Measurements from ENCODE around the gene HLTF.

HLTF gene

GRCh38 chr3:149085828-149086231 is 503 bp downstream of the HLTF start:
- no peak for DNase-seq (ENCODE audit: low spot score)

DNA sequence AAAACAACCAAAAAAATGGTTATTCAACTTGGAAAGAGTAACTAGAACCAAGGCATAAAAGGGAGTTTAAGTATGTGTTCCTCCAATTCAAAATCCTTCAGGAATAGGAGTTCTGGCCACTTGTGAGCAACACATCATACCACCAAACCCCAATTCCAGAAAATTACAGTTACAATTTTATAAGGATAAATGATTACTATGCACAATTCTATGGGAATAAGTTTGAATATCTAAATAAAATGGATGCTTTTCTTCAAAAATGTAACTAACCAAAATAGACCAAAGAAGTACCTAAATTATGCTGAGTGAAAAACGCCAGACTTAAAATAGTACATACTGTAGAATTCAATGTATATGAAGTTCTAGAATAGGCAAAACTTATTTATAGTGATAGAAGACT is 4.6 kb downstream of the HLTF start:
- no peak for DNase-seq (ENCODE audit: low spot score)

- no peak for DNase-seq (ENCODE audit: low spot score)
Measured at GRCh38 chr3:149080699-149081091, 5.6 kb downstream of the HLTF start.

DNA sequence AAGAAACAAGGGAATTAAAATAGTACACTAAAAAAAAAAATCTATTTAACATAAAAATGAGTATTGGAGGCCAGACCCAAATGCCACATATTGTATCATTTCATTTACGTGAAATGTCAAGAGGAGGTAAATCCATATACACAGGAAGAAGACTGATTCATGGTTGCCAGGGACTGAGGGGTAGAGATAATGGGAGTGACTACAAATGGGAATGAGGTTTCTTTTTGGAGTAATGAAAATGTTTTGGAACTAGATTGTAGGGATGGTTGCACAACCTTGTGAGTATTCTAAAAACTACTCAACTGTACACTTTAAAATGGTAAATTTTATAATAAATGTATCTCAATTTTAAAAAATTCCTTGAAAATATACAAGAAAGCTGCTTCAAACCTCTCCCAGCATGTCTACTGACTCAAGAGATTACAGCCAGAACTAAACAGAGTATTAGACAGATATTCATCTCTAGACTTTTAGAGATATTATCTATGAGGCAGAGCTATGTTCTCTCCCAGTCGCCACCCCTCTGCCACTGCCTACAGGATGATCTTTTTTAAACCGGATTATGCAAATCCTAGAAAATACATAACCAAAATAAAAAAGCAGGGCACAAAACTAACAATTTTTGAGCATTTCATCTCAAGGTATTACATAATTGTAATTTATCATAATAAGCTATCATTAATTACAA is 6.2 kb downstream of the HLTF start:
- DNase-seq (ENCODE audit: low spot score), result no peak

DNA sequence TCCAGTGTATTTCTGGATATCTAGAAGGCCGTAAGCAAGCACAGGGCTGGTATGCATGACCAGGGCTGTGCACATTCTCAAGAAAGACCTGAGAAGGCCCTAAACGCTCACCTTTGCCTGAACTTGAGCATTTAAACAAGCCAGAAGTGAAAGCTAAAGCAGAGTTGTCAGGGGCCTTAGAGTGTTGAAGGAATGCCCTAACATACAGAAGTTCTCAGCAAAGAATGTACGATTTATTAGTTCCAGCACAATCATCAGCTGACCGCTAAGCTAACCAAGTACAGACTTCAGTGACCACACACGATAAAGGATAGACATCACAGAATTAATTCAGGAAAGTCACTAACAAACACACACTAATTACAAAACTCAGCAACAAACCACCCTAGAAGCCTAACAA is 8.7 kb downstream of the HLTF start:
- no peak for DNase-seq (ENCODE audit: low spot score)

DNA sequence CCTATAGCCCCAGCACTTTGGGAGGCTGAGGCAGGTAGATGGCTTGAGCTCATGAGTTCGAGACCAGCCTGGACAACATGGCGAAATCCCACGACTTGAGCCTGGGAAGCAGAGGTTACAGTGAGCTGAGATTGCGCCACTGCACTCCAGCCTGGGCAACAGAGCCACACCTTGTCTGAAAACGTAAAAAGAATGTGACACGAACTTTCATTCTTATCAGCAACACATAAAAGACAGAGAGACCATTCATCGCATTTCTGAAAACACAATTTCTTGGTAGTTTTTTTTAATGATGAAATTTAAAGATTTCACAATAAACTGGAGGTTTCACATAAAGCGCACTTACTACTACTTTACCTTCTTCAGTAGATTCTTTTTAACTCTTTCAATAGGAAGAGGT is 18.4 kb downstream of the HLTF start:
- no peak for DNase-seq (ENCODE audit: low spot score)

DNA sequence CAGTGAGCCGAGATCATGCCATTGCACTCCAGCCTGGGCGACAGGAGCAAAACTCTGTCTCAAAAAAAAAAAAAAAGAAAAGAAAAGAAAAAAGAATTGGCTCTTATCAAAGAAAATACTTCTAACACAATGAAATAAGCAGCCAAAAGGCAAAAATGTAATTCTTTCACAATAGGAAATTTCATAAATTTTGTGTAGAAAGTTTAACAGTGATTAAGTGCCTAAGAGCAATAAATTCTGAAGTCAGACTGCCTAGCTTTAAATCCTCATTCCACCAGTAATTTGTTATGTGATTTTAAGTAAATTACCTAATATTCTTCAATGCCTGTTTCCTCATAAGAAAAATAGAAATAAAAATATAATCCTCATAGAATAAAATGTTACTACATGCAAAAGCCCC is 24.6 kb downstream of the HLTF start:
- no peak for DNase-seq (ENCODE audit: low spot score)

- DNase-seq (ENCODE audit: low spot score), result no peak
Measured at GRCh38 chr3:149058602-149059001, 27.7 kb downstream of the HLTF start.

DNA sequence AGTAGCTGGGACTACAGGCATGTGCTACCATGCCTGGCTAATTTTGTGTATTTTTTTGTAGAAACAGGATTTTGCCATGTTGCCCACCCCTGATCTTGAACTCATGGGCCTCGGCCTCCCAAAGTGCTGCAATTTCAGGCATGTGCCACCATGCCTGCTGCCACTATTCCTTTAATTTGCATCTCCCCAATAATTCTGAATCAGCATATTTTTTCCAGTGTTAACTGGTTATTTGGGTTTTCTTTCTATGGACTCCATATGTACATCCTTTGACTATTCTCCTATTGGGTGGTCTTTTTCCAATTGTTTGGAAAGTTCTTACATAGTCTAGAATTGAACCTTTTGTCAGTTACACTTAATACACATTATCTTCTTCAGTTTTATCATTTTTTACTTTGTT is 28.1 kb downstream of the HLTF start:
- DNase-seq (ENCODE audit: low spot score), result no peak

GRCh38 chr3:149055575-149055974 is 30.8 kb downstream of the HLTF start:
- DNase-seq (ENCODE audit: low spot score), result no peak

- no peak for DNase-seq (ENCODE audit: low spot score)
Measured at GRCh38 chr3:149044339-149045083, 41.8 kb downstream of the HLTF start.

GRCh38 chr3:149042789-149043386 is 43.4 kb downstream of the HLTF start:
- DNase-seq (ENCODE audit: low spot score), result no peak

- no peak for DNase-seq (ENCODE audit: low spot score)
Measured at GRCh38 chr3:149038322-149038721, 48.0 kb downstream of the HLTF start.

DNA sequence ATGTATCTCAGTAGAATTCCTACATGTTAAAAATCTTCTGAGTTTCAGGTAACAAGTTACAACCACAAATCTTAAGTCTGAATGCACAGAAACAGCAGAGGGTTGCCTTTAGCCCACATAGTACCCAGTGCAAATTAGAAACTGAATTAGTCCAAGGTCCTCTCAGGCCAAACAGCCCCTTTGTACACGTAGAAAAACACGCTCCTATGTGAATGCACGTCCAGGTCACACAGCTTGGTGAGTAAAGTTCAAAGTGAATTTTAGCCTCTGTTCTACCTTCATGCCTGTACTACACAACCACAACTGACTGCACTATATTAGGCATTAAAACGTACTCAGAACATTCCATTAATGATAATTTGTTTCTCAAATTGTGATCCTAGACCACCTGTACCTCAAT is 48.6 kb downstream of the HLTF start:
- DNase-seq (ENCODE audit: low spot score), result no peak

DNA sequence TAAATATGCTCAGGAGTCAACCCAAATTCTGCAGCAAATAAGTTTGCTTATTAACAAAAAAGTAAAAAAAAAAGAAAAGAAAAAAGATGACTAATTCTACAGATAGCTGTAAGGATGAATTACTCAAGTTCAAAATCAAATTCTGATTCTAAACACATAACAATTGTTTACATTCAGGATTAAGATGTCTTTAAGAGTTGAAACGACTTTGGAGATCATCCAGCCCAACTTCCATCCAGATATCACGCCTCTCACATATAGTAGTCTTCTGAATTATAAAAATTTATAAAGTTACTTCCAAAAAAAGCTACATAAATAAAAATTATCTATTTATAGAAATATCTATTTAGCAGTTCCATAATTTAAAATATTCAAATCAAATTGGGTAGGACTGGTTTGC is 55.2 kb downstream of the HLTF start:
- no peak for DNase-seq (ENCODE audit: low spot score)

GRCh38 chr3:149026718-149027117 is 59.6 kb downstream of the HLTF start:
- no peak for DNase-seq (ENCODE audit: low spot score)

GRCh38 chr3:149023951-149024350 is 62.4 kb downstream of the HLTF start:
- no peak for DNase-seq (ENCODE audit: low spot score)

- no peak for DNase-seq (ENCODE audit: low spot score)
Measured at GRCh38 chr3:149021830-149022229, 64.5 kb downstream of the HLTF start.

DNA sequence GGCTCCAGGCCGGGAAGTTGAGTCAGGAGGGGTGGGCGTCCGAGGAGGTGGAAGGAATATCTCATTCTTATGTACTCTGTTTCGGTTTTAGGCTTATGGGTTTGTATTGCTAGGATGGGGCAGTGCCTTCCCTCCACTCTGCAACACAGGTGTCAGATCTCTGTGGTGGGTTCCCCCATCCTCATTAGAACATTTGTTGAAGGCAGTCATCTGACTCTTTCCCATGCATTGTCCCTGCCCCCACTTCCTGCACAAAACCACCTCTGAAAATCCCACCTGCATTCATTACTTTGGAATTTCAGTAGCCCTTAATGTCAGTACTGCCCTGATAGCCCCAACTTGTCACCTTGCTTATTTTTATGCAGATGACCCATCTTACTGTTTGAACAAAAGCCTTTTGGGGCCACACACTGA is 65.5 kb downstream of the HLTF start:
- DNase-seq (ENCODE audit: low spot score), result no peak

GRCh38 chr3:149020196-149020838 is 66.0 kb downstream of the HLTF start:
- DNase-seq (ENCODE audit: low spot score), result no peak

- no peak for DNase-seq (ENCODE audit: low spot score)
Measured at GRCh38 chr3:149019580-149019979, 66.8 kb downstream of the HLTF start.

GRCh38 chr3:149018247-149018646 is 68.1 kb downstream of the HLTF start:
- no peak for DNase-seq (ENCODE audit: low spot score)

Data from HuH-7.5 (cell line).